ENCODE results near the gene THRSP. TPM values are rescaled to one million over a fixed set of nuclear protein-coding genes. Genes with fewer than 3 reads are reported as not detected.
A peak's percentile ranks its signal among the peaks of the same experiment; 100 is the strongest.

The THRSP gene
- total and polyA plus RNA-seq, 8 donors = 0.33 to 1.4 (median 0.55) TPM; not detected in 5

DNA sequence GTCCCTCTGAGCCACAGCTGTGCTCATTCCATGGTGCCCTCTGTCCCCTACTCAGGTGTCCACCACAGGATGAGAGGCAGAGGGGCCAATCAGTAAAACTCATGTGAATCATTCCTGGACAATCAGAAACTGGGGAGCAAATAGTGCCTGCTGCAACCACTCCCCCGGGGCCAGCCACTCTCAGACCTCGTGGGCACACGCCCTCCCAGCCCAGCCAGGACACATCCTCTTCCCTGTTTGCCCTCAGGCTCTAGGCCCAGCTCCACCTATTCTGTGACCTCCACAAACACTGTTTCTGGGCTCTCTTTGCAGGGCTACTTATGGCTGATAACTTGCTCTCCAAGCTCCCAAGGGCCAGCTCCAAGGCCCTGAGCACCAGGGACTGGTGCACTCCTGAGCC lies 26.6 kb upstream of the THRSP start:
- H3K4me3 ChIP-seq = no peak overlapping the region
- TF ChIP-seq POLR2AphosphoS5 (IDR thresholded peaks at IDR 0.05) = peak in 2 of 3 donors; percentile 74 to 81
- TF ChIP-seq, protein P1, sequence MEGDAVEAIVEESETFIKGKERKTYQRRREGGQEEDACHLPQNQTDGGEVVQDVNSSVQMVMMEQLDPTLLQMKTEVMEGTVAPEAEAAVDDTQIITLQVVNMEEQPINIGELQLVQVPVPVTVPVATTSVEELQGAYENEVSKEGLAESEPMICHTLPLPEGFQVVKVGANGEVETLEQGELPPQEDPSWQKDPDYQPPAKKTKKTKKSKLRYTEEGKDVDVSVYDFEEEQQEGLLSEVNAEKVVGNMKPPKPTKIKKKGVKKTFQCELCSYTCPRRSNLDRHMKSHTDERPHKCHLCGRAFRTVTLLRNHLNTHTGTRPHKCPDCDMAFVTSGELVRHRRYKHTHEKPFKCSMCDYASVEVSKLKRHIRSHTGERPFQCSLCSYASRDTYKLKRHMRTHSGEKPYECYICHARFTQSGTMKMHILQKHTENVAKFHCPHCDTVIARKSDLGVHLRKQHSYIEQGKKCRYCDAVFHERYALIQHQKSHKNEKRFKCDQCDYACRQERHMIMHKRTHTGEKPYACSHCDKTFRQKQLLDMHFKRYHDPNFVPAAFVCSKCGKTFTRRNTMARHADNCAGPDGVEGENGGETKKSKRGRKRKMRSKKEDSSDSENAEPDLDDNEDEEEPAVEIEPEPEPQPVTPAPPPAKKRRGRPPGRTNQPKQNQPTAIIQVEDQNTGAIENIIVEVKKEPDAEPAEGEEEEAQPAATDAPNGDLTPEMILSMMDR (IDR thresholded peaks at IDR 0.05) = no peak
- TF ChIP-seq EP300 (IDR thresholded peaks at IDR 0.05) = no peak
- no peak for TF ChIP-seq POLR2A (IDR thresholded peaks at IDR 0.05)
- no peaks in the 10 kb centered on the region for H3K9me3 ChIP-seq
- peak overlapping the region; percentile 64 to 91 (median 72) for H3K27ac ChIP-seq
- 25 to 62% (median 52%) methylated on average over 3 of the region's 3 CpGs for WGBS, 5 donors
- DNase-seq = peak; percentile 80 to 89
- no peaks in the 10 kb centered on the region for H3K27me3 ChIP-seq
- H3K4me1 ChIP-seq = peaks cover 42 to 53% (median 47%) of the 10 kb centered on the region in 4 donors
- intact Hi-C loops (cut with DNase I; ENCODE audit: low total_unique reads) = no loop called here
- H3K36me3 ChIP-seq = no peaks in the 10 kb centered on the region

DNA sequence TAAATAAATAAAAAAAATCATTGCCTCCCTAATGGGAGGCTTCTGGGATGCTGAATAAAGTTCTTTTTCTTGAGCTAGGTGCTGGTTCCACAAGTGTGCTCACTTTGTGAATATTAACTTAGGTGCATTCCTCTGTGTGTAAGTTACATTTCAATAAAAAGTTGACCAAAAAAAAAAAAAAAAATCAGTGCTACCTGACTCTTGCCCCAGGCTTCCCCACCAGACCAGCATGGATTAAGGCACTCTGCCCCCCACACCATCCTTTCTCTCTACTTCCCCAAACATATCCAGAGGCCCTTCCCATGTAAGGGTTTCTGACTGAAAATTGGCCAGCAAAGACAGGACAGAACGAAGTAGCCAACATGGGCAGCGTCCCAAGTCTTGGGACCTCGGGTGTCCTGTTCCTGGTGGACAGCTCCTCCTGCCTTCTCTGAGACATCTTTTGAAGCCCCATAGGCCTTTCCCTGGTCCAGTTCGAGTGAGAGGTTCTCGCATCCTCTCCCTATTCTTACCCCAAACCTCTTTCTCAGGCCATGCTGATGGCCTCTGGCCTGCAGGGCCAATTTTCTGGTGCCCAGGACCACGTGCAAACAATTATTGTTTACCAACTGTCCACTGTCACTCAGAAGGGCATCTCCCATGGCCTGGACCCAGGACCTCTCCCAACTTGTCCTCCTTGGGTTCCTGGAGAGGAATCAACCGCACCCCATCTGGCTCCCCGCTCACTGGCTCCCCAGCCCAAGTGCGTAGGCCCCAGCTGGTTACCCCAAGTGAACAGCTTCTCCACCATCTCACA lies 25.6 kb upstream of the THRSP start:
- no peak for DNase-seq
- no peaks in the 10 kb centered on the region for H3K9me3 ChIP-seq

DNA sequence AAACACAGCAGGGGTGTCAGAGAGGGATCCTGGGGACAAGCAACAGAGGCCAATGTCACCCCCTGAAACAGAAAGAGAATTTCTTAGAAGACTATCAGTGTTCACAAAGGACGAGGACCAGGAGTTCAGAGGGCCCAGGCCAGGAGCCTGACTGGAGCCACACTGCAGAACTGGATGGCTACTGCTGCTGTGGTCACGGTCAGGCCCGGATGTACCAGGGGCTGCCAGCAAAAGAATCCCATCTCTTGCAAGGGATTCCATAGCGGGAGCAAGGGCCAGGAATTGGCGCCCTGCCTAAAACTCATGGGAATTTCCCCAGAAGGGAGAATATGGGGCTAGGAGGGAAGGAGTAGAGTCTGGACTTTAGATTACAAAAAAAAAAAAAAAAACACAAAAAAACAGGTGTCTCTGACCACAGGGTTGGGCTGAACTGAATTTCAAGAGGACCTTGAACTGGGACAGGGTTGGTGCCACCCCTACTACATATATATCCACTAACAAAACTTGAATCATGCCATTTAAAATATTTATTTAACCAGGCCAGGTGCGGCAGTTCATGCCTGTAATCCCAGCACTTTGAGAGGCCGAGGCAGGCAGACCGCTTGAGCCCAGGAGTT lies 24.9 kb upstream of the THRSP start:
- no peaks in the 10 kb centered on the region for H3K36me3 ChIP-seq
- DNase-seq = peak; percentile 67 to 69
- intact Hi-C loops (cut with DNase I; ENCODE audit: low total_unique reads) = no loop called here
- no peak overlapping the region for H3K4me3 ChIP-seq
- WGBS, 5 donors = 44 to 59% (median 55%) methylated on average over 8 of the region's 8 CpGs
- peak overlapping the region; percentile 71 to 85 (median 72) for H3K27ac ChIP-seq
- no peaks in the 10 kb centered on the region for H3K27me3 ChIP-seq
- TF ChIP-seq, protein P1 (IDR thresholded peaks at IDR 0.05) = no peak
- TF ChIP-seq POLR2AphosphoS5 (IDR thresholded peaks at IDR 0.05) = no peak
- TF ChIP-seq POLR2A (IDR thresholded peaks at IDR 0.05) = no peak
- TF ChIP-seq EP300 (IDR thresholded peaks at IDR 0.05) = no peak
- H3K9me3 ChIP-seq = no peaks in the 10 kb centered on the region
- peaks cover 40 to 48% (median 44%) of the 10 kb centered on the region in 4 donors for H3K4me1 ChIP-seq

More for the DNA sequence above, 25.6 kb upstream of the THRSP start:
- Histone ChIP-seq H3K4me1 (peaks cover 40 to 48% (median 44%) of the 10 kb centered on the region in 4 donors), H3K36me3 (no peaks in the 10 kb centered on the region), H3K4me3 (no peak overlapping the region), H3K27ac (peak overlapping the region; percentile 64 to 91 (median 72)), H3K27me3 (no peaks in the 10 kb centered on the region)
- TF ChIP-seq, protein P1 (IDR thresholded peaks at IDR 0.05) = no peak
- TF ChIP-seq EP300 (IDR thresholded peaks at IDR 0.05) = no peak
- no peak for TF ChIP-seq POLR2A (IDR thresholded peaks at IDR 0.05)
- TF ChIP-seq POLR2AphosphoS5 (IDR thresholded peaks at IDR 0.05) = no peak
- intact Hi-C loops (cut with DNase I; ENCODE audit: low total_unique reads) = no loop called here
- WGBS, 5 donors = 72 to 80% (median 77%) methylated on average over 8 to 9 of the region's 9 CpGs

DNA sequence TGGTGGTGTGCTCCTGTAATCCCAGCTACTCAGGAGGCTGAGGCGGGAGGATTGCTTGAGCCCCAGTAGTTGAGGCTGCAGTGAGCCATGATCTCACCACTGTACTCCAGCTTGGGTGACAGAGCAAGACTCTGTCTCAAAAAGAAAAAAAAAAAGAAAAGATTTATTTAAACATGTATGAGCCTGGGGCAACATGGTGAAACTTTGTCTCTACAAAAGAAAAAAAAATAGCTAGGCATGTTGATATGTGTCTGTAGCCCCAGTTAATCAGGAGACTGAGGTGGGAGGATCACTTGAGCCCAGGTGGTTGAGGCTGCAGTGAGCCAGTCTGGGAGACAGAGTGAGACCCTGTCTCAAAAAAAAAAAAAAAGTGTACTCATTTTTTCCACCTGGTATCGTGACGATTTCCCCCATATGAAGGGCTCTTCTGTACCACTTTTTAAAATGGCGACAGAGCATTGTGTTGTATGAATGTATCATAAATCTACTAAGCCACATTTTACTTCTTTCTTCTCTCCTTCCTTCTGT lies 24.2 kb upstream of the THRSP start:
- Histone ChIP-seq H3K9me3 (no peaks in the 10 kb centered on the region), H3K36me3 (no peaks in the 10 kb centered on the region), H3K4me3 (no peak overlapping the region), H3K27ac (peak overlapping the region; percentile 60 to 85 (median 72)), H3K27me3 (no peaks in the 10 kb centered on the region), H3K4me1 (peaks cover 42 to 48% (median 46%) of the 10 kb centered on the region in 4 donors)
- no peak for DNase-seq
- no peak for TF ChIP-seq EP300 (IDR thresholded peaks at IDR 0.05)
- TF ChIP-seq, protein P1 (IDR thresholded peaks at IDR 0.05) = no peak
- no peak for TF ChIP-seq POLR2AphosphoS5 (IDR thresholded peaks at IDR 0.05)
- no peak for TF ChIP-seq POLR2A (IDR thresholded peaks at IDR 0.05)
- WGBS, 5 donors = 72 to 90% (median 86%) methylated on average over 4 of the region's 4 CpGs
- intact Hi-C loops (cut with DNase I; ENCODE audit: low total_unique reads) = no loop called here

Measured in stomach (tissue), 9 donors.